GM18951 (cell line): Measurements from ENCODE around the gene SMARCA5.

Experiments
- POLR2A ChIP-seq: IDR thresholded peaks from 4 replicates; pipeline ENCODE4 v1.6.1; 2011; ENCODE audit warnings: mild to moderate bottlenecking; ENCODE audit not compliant: insufficient read length, insufficient read depth; ENCODE audit errors: extremely low read depth
- in situ Hi-C: fragments of 300-500 bp; cut with MboI; formaldehyde crosslinking; loops from one replicate; pipeline ENCODE4 v1.12.0; 2022; ENCODE audit warnings: low sequenced_read_pairs, mixed read lengths, inconsistent platforms; ENCODE audit not compliant: unreplicated experiment

The SMARCA5 gene

DNA sequence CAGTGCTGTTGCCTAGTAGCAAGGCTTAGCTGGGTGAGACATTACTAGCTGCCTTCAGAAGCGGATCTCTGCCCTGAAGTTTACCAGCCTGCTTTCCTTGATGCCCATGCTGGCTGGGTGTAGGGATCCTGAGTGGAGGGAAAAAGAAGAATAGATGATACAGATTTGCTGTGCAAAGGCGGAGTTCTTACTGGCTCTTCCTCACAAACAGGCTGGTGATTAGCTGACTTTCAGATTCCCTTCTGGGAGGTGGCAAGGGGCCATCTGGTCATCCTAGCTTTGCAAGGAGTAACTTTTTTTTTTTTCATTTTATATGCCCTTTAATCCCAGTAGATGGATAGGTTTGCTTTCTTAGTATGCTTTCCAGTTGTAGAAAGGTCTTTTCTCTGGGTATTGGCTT, 44.8 kb downstream of the SMARCA5 start:
- no peak for TF ChIP-seq POLR2A
- in situ Hi-C loops, result no loop called here

DNA sequence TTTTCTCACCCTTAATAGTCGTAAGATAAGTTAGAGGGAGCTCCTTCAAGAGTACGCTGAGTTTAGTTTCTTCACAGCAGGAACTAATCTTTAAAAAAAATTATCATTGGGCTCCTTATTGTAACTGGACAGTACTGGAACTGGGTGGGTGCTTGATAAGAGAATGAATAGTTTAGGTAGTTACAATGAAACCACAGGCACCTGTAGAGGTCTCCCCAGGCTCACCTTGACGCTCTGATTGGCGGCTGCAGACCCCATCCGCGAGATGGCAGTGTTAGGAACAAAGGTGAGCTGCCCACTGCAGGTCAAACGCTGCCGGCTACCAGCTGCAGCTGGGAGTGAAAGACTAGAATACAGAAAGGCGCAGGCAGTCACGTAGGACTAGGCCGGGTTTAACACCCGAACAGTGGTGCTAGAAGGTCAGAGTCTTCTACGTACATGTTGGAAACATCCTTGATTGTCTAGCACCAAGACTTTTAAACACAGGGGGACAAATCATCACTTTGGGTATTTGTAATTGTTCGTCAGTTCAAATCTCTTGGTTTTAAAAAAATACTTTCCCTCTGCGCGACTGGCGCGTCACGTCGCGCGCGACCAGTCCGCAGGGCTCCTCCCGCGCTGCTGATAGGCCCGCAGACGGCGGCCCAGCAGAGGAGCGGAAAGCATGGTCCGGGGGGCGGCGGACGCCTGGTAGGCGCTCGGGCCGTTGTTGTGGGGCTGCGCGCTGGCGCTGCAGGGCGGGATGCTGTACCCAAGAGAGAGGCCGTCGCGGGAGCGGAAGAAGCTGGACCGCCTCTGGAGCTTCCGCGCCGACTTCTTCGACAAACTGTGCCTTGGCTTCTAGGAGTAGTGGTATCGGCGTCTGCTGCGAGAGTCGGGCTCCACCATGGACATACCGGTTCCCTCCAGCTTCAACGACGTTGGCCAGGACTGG, 45.6 kb downstream of the SMARCA5 start:
- in situ Hi-C loops, result no loop called here
- TF ChIP-seq POLR2A, result no peak

DNA sequence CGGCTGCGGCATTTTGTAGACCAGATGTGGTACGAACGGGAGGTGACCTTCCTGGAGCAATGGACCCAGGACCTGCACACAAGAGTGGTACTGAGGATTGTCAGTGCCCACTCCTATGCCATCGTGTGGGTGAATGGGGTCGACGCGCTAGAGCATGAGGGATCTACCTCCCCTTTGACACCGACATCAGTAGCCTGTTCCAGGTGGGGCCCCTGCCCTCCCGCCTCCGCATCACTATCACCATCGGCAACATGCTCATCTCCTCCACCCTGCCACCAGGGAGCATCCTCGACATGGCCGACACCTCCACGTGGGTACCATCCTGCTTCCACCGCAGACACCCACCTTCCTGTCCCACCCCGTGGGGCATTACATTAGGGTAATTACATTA, 46.2 kb downstream of the SMARCA5 start:
- in situ Hi-C loops, result no loop called here

GRCh38 chr4:143564472-143564871, 51.0 kb downstream of the SMARCA5 start:
- no peak for TF ChIP-seq POLR2A
- in situ Hi-C loops, result no loop called here

More for the DNA sequence above, 46.2 kb downstream of the SMARCA5 start:
- no peak for TF ChIP-seq POLR2A

DNA sequence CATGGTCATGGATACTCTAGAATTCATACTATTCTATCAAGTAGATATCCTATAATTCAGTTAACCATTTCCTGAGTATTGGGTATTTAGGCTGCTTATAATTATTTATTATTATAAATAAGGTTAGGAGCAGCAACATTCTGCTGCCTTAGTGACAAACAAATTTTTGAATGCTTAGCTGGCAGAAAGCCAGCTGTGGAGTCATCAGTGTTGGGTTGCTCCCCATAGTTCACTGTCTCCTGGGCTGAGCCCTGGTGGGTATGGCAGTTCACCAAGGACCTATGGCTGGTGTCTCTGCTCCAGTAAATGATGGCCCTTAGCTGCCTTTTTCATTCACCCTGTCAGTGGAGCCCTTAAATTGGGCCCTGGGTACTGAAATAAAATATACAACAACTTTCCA, 61.8 kb downstream of the SMARCA5 start:
- in situ Hi-C loops, result no loop called here
- no peak for TF ChIP-seq POLR2A

DNA sequence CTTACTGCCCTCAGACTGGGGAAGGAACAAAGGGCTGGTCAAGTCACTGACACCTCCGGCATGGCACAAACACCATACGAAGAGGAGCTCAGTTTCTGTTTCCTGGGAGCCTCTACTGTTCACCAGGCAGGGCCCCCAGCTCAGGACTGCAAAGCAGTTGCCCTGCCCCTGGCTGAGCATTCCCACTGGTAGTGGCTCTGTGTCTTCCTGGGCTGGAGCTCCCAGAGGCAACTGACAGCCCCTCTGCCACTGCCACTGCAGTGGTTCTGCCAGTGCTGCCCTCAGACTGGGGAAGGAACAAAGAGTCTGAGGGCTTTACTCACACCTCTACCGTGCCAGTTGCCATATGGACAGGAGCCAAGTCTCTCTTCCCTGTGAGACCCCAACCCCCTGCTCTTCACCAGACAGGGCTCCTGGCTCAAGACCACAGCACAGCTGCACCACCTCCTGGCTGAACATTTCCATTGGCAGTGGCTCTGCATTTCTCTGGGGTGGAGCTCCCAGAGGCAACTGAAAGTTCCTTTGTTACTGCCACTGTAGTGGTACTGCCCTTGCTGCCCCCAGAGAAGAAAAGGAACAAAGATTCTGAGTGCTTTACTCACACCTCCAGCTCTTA, 67.9 kb downstream of the SMARCA5 start:
- in situ Hi-C loops, result no loop called here
- TF ChIP-seq POLR2A, result no peak

GRCh38 chr4:143585548-143585947, 72.0 kb downstream of the SMARCA5 start:
- no peak for TF ChIP-seq POLR2A

DNA sequence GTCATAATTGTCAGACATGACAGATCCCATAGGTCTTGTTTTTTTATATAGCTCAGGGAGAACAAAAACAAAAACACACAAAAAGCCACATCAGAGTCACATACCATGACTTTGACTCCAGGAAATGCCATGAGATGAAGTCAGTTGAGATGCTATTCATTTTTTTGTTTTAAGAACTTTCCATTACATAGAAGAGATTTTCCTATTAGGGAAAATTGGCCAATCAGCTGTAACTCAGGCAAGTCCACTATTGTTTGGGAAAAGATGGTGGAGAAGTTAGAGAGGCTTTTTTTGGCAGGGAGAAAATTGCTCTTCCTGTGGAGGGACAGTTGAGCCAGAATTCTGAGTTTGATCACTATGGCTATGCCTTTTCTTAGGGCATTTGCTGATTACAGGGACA, 72.6 kb downstream of the SMARCA5 start:
- TF ChIP-seq POLR2A, result no peak
- in situ Hi-C loops, result no loop called here

More at GRCh38 chr4:143585548-143585947, 72.0 kb downstream of the SMARCA5 start:
- in situ Hi-C loops, result no loop called here

- no peak for TF ChIP-seq POLR2A
- in situ Hi-C loops, result no loop called here
These were observed 74.2 kb downstream of the SMARCA5 start for GRCh38 chr4:143587703-143588102.

DNA sequence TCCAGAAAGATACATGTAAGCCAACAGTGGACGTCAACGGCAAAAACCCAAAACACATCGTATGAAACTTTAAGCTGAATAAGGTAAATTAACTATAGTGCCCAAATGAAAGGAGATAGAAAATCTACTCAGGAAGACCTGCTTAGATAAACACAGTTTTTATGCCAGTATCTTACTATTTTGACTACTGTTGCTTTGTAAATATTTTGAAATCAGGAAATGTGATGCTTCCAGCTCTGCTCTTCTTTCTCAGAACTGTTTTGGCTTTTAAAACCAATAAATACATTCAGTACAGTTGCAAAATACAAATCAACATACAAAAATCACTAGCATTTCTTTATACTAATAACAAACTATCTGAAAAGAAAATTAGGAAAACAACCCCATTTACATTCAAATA, 83.8 kb downstream of the SMARCA5 start:
- no peak for TF ChIP-seq POLR2A

GRCh38 chr4:143598816-143599215, 85.3 kb downstream of the SMARCA5 start:
- TF ChIP-seq POLR2A, result no peak
- in situ Hi-C loops, result no loop called here

More for the DNA sequence above, 83.8 kb downstream of the SMARCA5 start:
- in situ Hi-C loops, result no loop called here

DNA sequence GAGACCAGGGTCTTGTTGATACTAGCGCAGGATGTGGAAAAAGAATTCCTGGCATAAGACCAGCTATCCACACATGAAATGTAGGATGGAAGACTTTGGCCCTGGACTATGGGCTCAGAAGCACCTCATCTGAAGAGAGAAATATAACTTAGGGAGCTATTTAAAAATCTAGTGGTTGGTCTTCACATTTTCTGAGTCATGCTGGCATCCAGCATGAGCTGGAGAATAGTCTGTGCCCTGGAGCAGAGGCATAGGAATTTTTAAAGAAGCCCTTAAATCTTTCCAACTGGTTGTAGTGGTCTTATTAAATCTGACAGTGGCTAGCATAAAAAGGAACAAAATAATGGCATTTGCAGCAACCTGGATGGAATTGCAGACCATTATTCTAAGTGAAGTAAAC, 86.3 kb downstream of the SMARCA5 start:
- in situ Hi-C loops, result no loop called here
- no peak for TF ChIP-seq POLR2A

DNA sequence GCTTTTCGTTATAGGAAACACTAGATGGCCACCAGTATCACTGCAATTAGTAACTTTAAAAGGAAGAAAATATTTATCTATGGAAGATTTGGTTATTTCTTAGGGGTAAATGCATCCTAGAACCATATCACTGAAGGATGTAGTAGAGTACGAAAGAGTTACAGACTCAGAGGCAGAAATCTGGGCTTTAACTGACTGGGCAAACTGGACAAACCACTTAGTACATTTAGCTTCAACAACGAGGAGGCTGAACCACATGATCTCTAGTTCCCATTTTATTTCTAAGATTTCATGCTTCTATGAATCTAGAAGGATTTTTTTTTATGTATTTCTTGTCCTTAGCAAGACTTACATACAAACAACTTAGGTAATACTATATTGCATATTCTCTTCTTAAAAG, 93.0 kb downstream of the SMARCA5 start:
- TF ChIP-seq POLR2A, result no peak
- in situ Hi-C loops, result no loop called here
